Measurements from ENCODE around the gene PHKA1. TPM values are rescaled to one million over a fixed set of nuclear protein-coding genes. Genes with fewer than 3 reads are reported as not detected.
"Not testable (repeated sequence)": the region's sequence is repeated elsewhere in the genome, so short reads cannot be mapped to it uniquely, and the experiment has no call there.

Gene PHKA1
- total RNA-seq, 2 experiments from 2014 or later = 0.09 TPM; not detected in 1

DNA sequence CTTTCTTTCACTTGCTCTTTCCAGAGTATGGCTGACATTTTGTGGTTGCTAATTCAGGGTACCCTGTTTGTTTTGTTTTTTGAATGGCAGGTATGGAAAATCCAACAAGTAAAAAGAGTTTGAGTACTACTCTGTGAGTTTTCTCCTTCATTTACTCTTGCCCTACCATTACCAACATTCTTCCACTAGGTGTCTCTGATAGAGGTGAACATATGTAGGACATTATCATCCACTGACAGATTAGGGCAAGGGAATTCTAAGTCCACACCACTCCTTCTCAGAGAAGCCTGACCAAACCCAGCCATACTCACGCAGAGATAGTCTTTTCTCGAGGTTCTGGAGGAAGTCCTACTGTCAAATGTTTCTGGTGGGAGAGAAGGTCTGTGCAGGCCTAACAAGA, 104.8 kb downstream of the PHKA1 start:
- no peak overlapping the region for H3K27ac ChIP-seq (ENCODE audit: low read depth, low read length, poor library complexity, severe bottlenecking)
- BruUV-seq (replicated peaks) = no TSS peak
- ChIA-PET POLR2A (no interaction called here), CTCF (ENCODE audit: unreplicated experiment) (no interaction called here)
- H3K4me2 ChIP-seq (ENCODE audit: low read length) = no peak overlapping the region
- H3K9me2 ChIP-seq (ENCODE audit: insufficient read depth, low read length) = no peaks in the 10 kb centered on the region
- H3K36me3 ChIP-seq (ENCODE audit: insufficient read depth, low read length) = no peaks in the 10 kb centered on the region
- no peaks in the 10 kb centered on the region for H3K4me1 ChIP-seq (ENCODE audit: insufficient read depth, low read length, poor library complexity, severe bottlenecking)
- intact Hi-C loops (cut with micrococcal nuclease; ENCODE audit: unreplicated experiment) = no loop called here
- no peak overlapping the region for H2AFZ ChIP-seq (ENCODE audit: low read length)
- DNase-seq (ENCODE audit: low spot score) = no peak
- H3K9me3 ChIP-seq (ENCODE audit: low read length) = no peaks in the 10 kb centered on the region
- no peaks in the 10 kb centered on the region for H4K20me1 ChIP-seq (ENCODE audit: insufficient read depth, low read length)
- no peaks in the 10 kb centered on the region for H3K79me2 ChIP-seq (ENCODE audit: insufficient read depth, low read depth, low read length)
- H3K4me3 ChIP-seq (ENCODE audit: low read depth, low read length, poor library complexity, severe bottlenecking) = no peak overlapping the region
- TF ChIP-seq, protein P1, sequence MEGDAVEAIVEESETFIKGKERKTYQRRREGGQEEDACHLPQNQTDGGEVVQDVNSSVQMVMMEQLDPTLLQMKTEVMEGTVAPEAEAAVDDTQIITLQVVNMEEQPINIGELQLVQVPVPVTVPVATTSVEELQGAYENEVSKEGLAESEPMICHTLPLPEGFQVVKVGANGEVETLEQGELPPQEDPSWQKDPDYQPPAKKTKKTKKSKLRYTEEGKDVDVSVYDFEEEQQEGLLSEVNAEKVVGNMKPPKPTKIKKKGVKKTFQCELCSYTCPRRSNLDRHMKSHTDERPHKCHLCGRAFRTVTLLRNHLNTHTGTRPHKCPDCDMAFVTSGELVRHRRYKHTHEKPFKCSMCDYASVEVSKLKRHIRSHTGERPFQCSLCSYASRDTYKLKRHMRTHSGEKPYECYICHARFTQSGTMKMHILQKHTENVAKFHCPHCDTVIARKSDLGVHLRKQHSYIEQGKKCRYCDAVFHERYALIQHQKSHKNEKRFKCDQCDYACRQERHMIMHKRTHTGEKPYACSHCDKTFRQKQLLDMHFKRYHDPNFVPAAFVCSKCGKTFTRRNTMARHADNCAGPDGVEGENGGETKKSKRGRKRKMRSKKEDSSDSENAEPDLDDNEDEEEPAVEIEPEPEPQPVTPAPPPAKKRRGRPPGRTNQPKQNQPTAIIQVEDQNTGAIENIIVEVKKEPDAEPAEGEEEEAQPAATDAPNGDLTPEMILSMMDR (conservative IDR thresholded peaks at IDR 0.05; ENCODE audit: low read length) = peak; percentile 47
- no peak for TF ChIP-seq EZH2phosphoT487 (IDR thresholded peaks at IDR 0.05; ENCODE audit: borderline replicate concordance, low read depth, low read length)

DNA sequence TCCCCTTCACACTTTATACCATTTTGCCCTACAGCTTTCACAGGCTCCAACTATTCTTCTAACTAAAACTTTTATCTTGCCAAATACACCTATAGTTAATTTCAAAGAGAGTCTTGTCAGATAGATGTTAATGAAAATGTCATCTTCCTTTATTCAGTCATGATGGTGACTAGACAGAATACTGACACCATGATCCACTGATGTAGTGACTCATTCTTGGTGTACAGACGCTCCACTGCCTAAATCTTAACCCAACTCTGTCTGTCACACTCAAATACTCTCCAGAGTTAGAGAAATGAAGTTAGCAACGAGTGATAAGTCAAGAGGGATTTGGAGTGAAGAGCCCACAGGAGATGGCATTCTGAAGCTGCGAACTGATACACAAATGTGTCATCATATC, 109.4 kb downstream of the PHKA1 start:
- no peak overlapping the region for H3K4me3 ChIP-seq (ENCODE audit: low read depth, low read length, poor library complexity, severe bottlenecking)
- no peaks in the 10 kb centered on the region for H3K36me3 ChIP-seq (ENCODE audit: insufficient read depth, low read length)
- TF ChIP-seq, protein P1 (conservative IDR thresholded peaks at IDR 0.05; ENCODE audit: low read length) = no peak
- no peak for TF ChIP-seq EZH2phosphoT487 (IDR thresholded peaks at IDR 0.05; ENCODE audit: borderline replicate concordance, low read depth, low read length)
- DNase-seq (ENCODE audit: low spot score) = no peak
- H3K9me3 ChIP-seq (ENCODE audit: low read length) = no peaks in the 10 kb centered on the region
- ChIA-PET CTCF (ENCODE audit: unreplicated experiment) (no interaction called here), POLR2A (interaction anchor here (1.1 kb wide), 1 partner anchor 11 kb away, joined by 4 read pairs; no protein-coding TSS in a partner anchor)
- no peaks in the 10 kb centered on the region for H4K20me1 ChIP-seq (ENCODE audit: insufficient read depth, low read length)
- no peaks in the 10 kb centered on the region for H3K4me1 ChIP-seq (ENCODE audit: insufficient read depth, low read length, poor library complexity, severe bottlenecking)
- intact Hi-C loops (cut with micrococcal nuclease; ENCODE audit: unreplicated experiment) = no loop called here
- no peaks in the 10 kb centered on the region for H3K9me2 ChIP-seq (ENCODE audit: insufficient read depth, low read length)
- BruUV-seq (replicated peaks) = no TSS peak
- no peaks in the 10 kb centered on the region for H3K79me2 ChIP-seq (ENCODE audit: insufficient read depth, low read depth, low read length)
- no peak overlapping the region for H2AFZ ChIP-seq (ENCODE audit: low read length)
- H3K27ac ChIP-seq (ENCODE audit: low read depth, low read length, poor library complexity, severe bottlenecking) = no peak overlapping the region
- H3K4me2 ChIP-seq (ENCODE audit: low read length) = no peak overlapping the region

DNA sequence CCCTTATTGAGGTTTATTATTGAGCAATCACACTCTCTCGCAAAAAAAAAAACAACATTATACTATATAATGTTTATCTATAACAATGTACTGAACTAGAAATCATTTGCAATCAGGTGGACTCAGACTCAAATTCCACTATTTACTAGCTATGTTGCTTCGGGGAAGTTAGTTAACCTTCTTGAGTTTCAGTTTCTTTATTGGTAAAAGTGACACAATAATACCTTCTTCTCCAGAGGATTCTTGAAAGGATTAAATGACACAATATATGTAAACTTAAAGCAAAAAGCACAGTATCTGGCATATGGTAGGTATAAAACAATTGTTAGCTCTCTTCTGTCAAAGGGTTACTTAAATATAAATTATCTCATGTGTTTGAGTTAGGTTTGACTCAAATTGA, 110.0 kb downstream of the PHKA1 start:
- Histone ChIP-seq H3K4me3 (ENCODE audit: low read depth, low read length, poor library complexity, severe bottlenecking) (no peak overlapping the region), H3K36me3 (ENCODE audit: insufficient read depth, low read length) (no peaks in the 10 kb centered on the region), H3K4me2 (ENCODE audit: low read length) (no peak overlapping the region), H3K9me3 (ENCODE audit: low read length) (no peaks in the 10 kb centered on the region), H4K20me1 (ENCODE audit: insufficient read depth, low read length) (no peaks in the 10 kb centered on the region), H3K27ac (ENCODE audit: low read depth, low read length, poor library complexity, severe bottlenecking) (no peak overlapping the region), H2AFZ (ENCODE audit: low read length) (no peak overlapping the region), H3K9me2 (ENCODE audit: insufficient read depth, low read length) (no peaks in the 10 kb centered on the region), H3K4me1 (ENCODE audit: insufficient read depth, low read length, poor library complexity, severe bottlenecking) (no peaks in the 10 kb centered on the region), H3K79me2 (ENCODE audit: insufficient read depth, low read depth, low read length) (no peaks in the 10 kb centered on the region)
- CTCF ChIA-PET (ENCODE audit: unreplicated experiment) = no interaction called here
- POLR2A ChIA-PET = interaction anchor here (1.1 kb wide), 1 partner anchor 10 kb away, joined by 4 read pairs; no protein-coding TSS in a partner anchor
- DNase-seq (ENCODE audit: low spot score) = no peak
- no TSS peak for BruUV-seq (replicated peaks)
- TF ChIP-seq, protein P1 (conservative IDR thresholded peaks at IDR 0.05; ENCODE audit: low read length) = no peak
- TF ChIP-seq EZH2phosphoT487 (IDR thresholded peaks at IDR 0.05; ENCODE audit: borderline replicate concordance, low read depth, low read length) = no peak
- intact Hi-C loops (cut with micrococcal nuclease; ENCODE audit: unreplicated experiment) = no loop called here

DNA sequence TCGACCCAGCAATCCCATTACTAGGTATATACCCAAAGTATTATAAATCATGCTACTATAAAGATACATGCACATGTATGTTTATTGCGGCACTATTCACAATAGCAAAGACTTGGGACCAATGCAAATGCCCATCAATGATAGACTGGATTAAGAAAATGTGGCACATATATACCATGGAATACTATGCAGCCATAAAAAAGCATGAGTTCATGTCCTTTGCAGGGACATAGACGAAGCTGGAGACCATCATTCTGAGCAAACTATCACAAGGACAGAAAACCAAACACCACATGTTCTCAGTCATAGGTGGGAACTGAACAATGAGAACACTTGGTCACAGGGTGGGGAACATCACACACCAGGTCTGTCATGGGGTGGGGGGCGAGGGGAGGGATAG, 123.1 kb downstream of the PHKA1 start:
- CTCF ChIA-PET (ENCODE audit: unreplicated experiment); H3K9me3 ChIP-seq (ENCODE audit: low read length); H4K20me1 ChIP-seq (ENCODE audit: insufficient read depth, low read length); H3K27ac ChIP-seq (ENCODE audit: low read depth, low read length, poor library complexity, severe bottlenecking); DNase-seq (ENCODE audit: low spot score); H3K4me1 ChIP-seq (ENCODE audit: insufficient read depth, low read length, poor library complexity, severe bottlenecking); H3K79me2 ChIP-seq (ENCODE audit: insufficient read depth, low read depth, low read length); H2AFZ ChIP-seq (ENCODE audit: low read length); H3K4me3 ChIP-seq (ENCODE audit: low read depth, low read length, poor library complexity, severe bottlenecking); POLR2A ChIA-PET; H3K36me3 ChIP-seq (ENCODE audit: insufficient read depth, low read length); H3K9me2 ChIP-seq (ENCODE audit: insufficient read depth, low read length); H3K4me2 ChIP-seq (ENCODE audit: low read length); intact Hi-C loops (cut with micrococcal nuclease; ENCODE audit: unreplicated experiment); BruUV-seq (replicated peaks): not testable (repeated sequence)
